Nephron progenitor cell (in vitro differentiated cells): ENCODE measurements around the gene CABP1.
"Not testable (repeated sequence)": the region's sequence is repeated elsewhere in the genome, so short reads cannot be mapped to it uniquely, and the experiment has no call there.

ENCODE experiments used
- DNase-seq: peaks from one replicate; pipeline ENCODE4 v3.0.0; 2021
- H3K27ac Mint-ChIP-seq: 2 replicates; pipeline ENCODE4 v1.8.0; 2021; ENCODE audit warnings: mild to moderate bottlenecking, moderate library complexity, mixed read lengths
- H3K27me3 Mint-ChIP-seq: 2 replicates; pipeline ENCODE4 v1.8.0; 2021; ENCODE audit warnings: mild to moderate bottlenecking, low read depth, mixed read lengths; ENCODE audit not compliant: poor library complexity
- H3K36me3 Mint-ChIP-seq: 2 replicates; pipeline ENCODE4 v1.8.0; 2021; ENCODE audit warnings: low read depth, mixed read lengths
- H3K4me1 Mint-ChIP-seq: 2 replicates; pipeline ENCODE4 v1.8.0; 2021; ENCODE audit warnings: mixed read lengths
- H3K4me3 Mint-ChIP-seq: 2 replicates; pipeline ENCODE4 v1.8.0; 2021; ENCODE audit warnings: mild to moderate bottlenecking, moderate library complexity, mixed read lengths
- H3K9me3 Mint-ChIP-seq: 2 replicates; pipeline ENCODE4 v1.8.0; 2021; ENCODE audit warnings: mild to moderate bottlenecking, moderate library complexity, mixed read lengths
- CTCF ChIP-seq: fragments of 200-600 bp; sonication (generic); IDR thresholded peaks from 2 replicates; pipeline ENCODE4 v1.5.0; 2021; ENCODE audit warnings: antibody characterized with exemption

Gene CABP1

GRCh38 chr12:120598674-120599463 lies 41.6 kb upstream of the CABP1 start:
- Mint-ChIP-seq H3K36me3 (no peaks in the 10 kb centered on the region), H3K4me1 (peaks cover 25% of the 10 kb centered on the region), H3K9me3 (no peaks in the 10 kb centered on the region), H3K27ac (no peak overlapping the region), H3K27me3 (peaks cover 40% of the 10 kb centered on the region), H3K4me3 (no peak overlapping the region)
- no peak for DNase-seq
- TF ChIP-seq CTCF = no peak

GRCh38 chr12:120599672-120600552 lies 40.5 kb upstream of the CABP1 start:
- no peaks in the 10 kb centered on the region for H3K36me3 Mint-ChIP-seq
- H3K27ac Mint-ChIP-seq = no peak overlapping the region
- no peak overlapping the region for H3K4me3 Mint-ChIP-seq
- H3K4me1 Mint-ChIP-seq = peaks cover 25% of the 10 kb centered on the region
- H3K27me3 Mint-ChIP-seq = peaks cover 33% of the 10 kb centered on the region
- no peak for TF ChIP-seq CTCF
- DNase-seq = peak; percentile 36
- H3K9me3 Mint-ChIP-seq = no peaks in the 10 kb centered on the region

- not testable (repeated sequence) for DNase-seq, H3K9me3 Mint-ChIP-seq, H3K36me3 Mint-ChIP-seq, H3K4me3 Mint-ChIP-seq, H3K27ac Mint-ChIP-seq
- peaks cover 25% of the 10 kb centered on the region for H3K4me1 Mint-ChIP-seq
- H3K27me3 Mint-ChIP-seq = peaks cover 39% of the 10 kb centered on the region
Measured at GRCh38 chr12:120602416-120602815, 38.0 kb upstream of the CABP1 start.

GRCh38 chr12:120610560-120610959 lies 29.9 kb upstream of the CABP1 start:
- no peak for DNase-seq
- Mint-ChIP-seq H3K27me3 (peaks cover 62% of the 10 kb centered on the region), H3K4me3 (no peak overlapping the region), H3K27ac (no peak overlapping the region), H3K36me3 (no peaks in the 10 kb centered on the region), H3K4me1 (no peaks in the 10 kb centered on the region), H3K9me3 (no peaks in the 10 kb centered on the region)
- TF ChIP-seq CTCF = no peak

GRCh38 chr12:120611534-120611933 lies 28.9 kb upstream of the CABP1 start:
- peaks cover 61% of the 10 kb centered on the region for H3K27me3 Mint-ChIP-seq
- not testable (repeated sequence) for H3K4me1 Mint-ChIP-seq, H3K4me3 Mint-ChIP-seq, H3K36me3 Mint-ChIP-seq, DNase-seq, H3K27ac Mint-ChIP-seq, H3K9me3 Mint-ChIP-seq

GRCh38 chr12:120614848-120615247 lies 25.6 kb upstream of the CABP1 start:
- no peak for TF ChIP-seq CTCF
- Mint-ChIP-seq H3K27ac (no peak overlapping the region), H3K27me3 (peaks cover 69% of the 10 kb centered on the region), H3K4me1 (peaks cover 11% of the 10 kb centered on the region), H3K4me3 (no peak overlapping the region), H3K36me3 (no peaks in the 10 kb centered on the region), H3K9me3 (peaks cover 9% of the 10 kb centered on the region)
- no peak for DNase-seq

GRCh38 chr12:120617193-120617592 lies 23.2 kb upstream of the CABP1 start:
- DNase-seq, H3K4me3 Mint-ChIP-seq, H3K36me3 Mint-ChIP-seq, H3K27ac Mint-ChIP-seq, H3K9me3 Mint-ChIP-seq: not testable (repeated sequence)
- Mint-ChIP-seq H3K27me3 (peaks cover 61% of the 10 kb centered on the region), H3K4me1 (peaks cover 13% of the 10 kb centered on the region)

- Mint-ChIP-seq H3K4me1 (peaks cover 13% of the 10 kb centered on the region), H3K27me3 (peaks cover 56% of the 10 kb centered on the region)
- DNase-seq, H3K9me3 Mint-ChIP-seq, H3K27ac Mint-ChIP-seq, H3K4me3 Mint-ChIP-seq, H3K36me3 Mint-ChIP-seq: not testable (repeated sequence)
Measured at GRCh38 chr12:120617767-120618166, 22.7 kb upstream of the CABP1 start.
